Transverse colon (tissue), 4 donors: Measurements from ENCODE around the gene NECTIN1.

Source experiments
- CTCF ChIP-seq, 5 experiments: fragments of 200-600 bp in 3 of 5; fragments of 450-650 bp in 2 of 5; sonication (generic) in 3 of 5; IDR thresholded peaks; 1 replicate in 2 of 5; 2 replicates in 3 of 5; pipeline ENCODE4 v1.5.1; 2016 to 2017; ENCODE audit warnings: antibody characterized with exemption in 5 of 5, inconsistent platforms in 3 of 5, mild to moderate bottlenecking in 2 of 5, moderate library complexity in 1 of 5
- POLR2A ChIP-seq: fragments of 450-650 bp; IDR thresholded peaks from one replicate; pipeline ENCODE4 v1.6.1; 2016; ENCODE audit warnings: antibody characterized with exemption, mild to moderate bottlenecking, moderate library complexity
- POLR2AphosphoS5 ChIP-seq, 3 donors: sonication (generic); formaldehyde crosslinking; IDR thresholded peaks; one replicate each; pipeline ENCODE4 v1.6.1; 2016; ENCODE audit warnings: antibody characterized with exemption in 3 of 3

DNA sequence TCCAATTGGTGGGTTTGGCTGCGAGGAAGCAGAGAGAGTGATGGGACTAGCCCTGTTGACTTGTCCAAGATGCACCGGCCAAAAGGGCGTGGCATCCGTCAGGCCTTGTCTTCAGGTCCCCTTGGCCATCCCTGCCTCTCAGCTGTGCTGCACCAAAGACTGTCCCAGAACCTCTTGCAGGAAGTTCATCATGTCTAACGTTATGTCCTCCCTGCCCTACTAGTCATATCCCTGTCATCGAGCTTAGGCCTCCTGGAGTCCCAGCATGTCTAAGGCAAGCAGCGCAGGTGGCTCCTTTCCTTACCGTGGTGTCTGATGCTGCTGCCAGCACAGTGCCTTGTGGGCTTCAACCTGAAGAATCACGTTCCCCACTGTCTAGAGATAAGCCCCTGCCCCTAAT is 51.2 kb downstream of the NECTIN1 start:
- no peak for TF ChIP-seq POLR2A
- TF ChIP-seq CTCF (IDR thresholded peaks at IDR 0.05), result no peak
- no peak for TF ChIP-seq POLR2AphosphoS5 (IDR thresholded peaks at IDR 0.05)
